ENCODE results near the gene PRAC1.

The PRAC1 gene

GRCh38 chr17:48726916-48727286, 4.6 kb upstream of the PRAC1 start:
- Histone ChIP-seq H3K9ac (ENCODE audit: low read depth, low read length) (no peak overlapping the region), H3K27me3 (ENCODE audit: insufficient read depth, low read length, poor library complexity) (peaks cover 38% of the 10 kb centered on the region), H3K4me3 (ENCODE audit: low read depth in 1 of 2, low read length in 2 of 2) (no peak overlapping the region), H3K27ac (ENCODE audit: low read length) (no peak overlapping the region), H3K4me2 (ENCODE audit: insufficient read depth, low read length) (no peak overlapping the region), H3K4me1 (ENCODE audit: insufficient read depth, low read length) (no peaks in the 10 kb centered on the region), H2AFZ (ENCODE audit: low read depth, low read length) (no peak overlapping the region), H3K79me2 (ENCODE audit: insufficient read depth, low read length) (no peaks in the 10 kb centered on the region), H4K20me1 (ENCODE audit: insufficient read depth, low read length) (no peaks in the 10 kb centered on the region), H3K9me3 (ENCODE audit: insufficient read depth, low read length, severe bottlenecking) (no peaks in the 10 kb centered on the region), H3K36me3 (ENCODE audit: insufficient read depth, low read length) (no peaks in the 10 kb centered on the region)
- TF ChIP-seq EZH2 (IDR thresholded peaks at IDR 0.05; ENCODE audit: borderline replicate concordance, low read depth, low read length, severe bottlenecking) (no peak), CTCF (IDR thresholded peaks at IDR 0.05; ENCODE audit: borderline replicate concordance, extremely low read depth, low read length, poor library complexity, severe bottlenecking) (no peak)
- ATAC-seq (ENCODE audit: insufficient read depth, low read depth) (no peak), DNase-seq (no peak)

- TF ChIP-seq EZH2 (IDR thresholded peaks at IDR 0.05; ENCODE audit: borderline replicate concordance, low read depth, low read length, severe bottlenecking) (no peak), CTCF (IDR thresholded peaks at IDR 0.05; ENCODE audit: borderline replicate concordance, extremely low read depth, low read length, poor library complexity, severe bottlenecking) (no peak)
- Histone ChIP-seq H3K79me2 (ENCODE audit: insufficient read depth, low read length) (no peaks in the 10 kb centered on the region), H3K9ac (ENCODE audit: low read depth, low read length) (no peak overlapping the region), H3K36me3 (ENCODE audit: insufficient read depth, low read length) (no peaks in the 10 kb centered on the region), H3K9me3 (ENCODE audit: insufficient read depth, low read length, severe bottlenecking) (no peaks in the 10 kb centered on the region), H3K4me3 (ENCODE audit: low read depth in 1 of 2, low read length in 2 of 2) (no peak overlapping the region), H3K4me1 (ENCODE audit: insufficient read depth, low read length) (no peaks in the 10 kb centered on the region), H3K27me3 (ENCODE audit: insufficient read depth, low read length, poor library complexity) (peaks cover 38% of the 10 kb centered on the region), H2AFZ (ENCODE audit: low read depth, low read length) (no peak overlapping the region), H3K4me2 (ENCODE audit: insufficient read depth, low read length) (no peak overlapping the region), H3K27ac (ENCODE audit: low read length) (no peak overlapping the region), H4K20me1 (ENCODE audit: insufficient read depth, low read length) (no peaks in the 10 kb centered on the region)
- no peak for ATAC-seq (ENCODE audit: insufficient read depth, low read depth)
- DNase-seq, result no peak
These were observed 4.0 kb upstream of the PRAC1 start for GRCh38 chr17:48726114-48726915.

- H3K27ac ChIP-seq (ENCODE audit: low read length), result no peak overlapping the region
- ATAC-seq (ENCODE audit: insufficient read depth, low read depth) (no peak), DNase-seq (no peak)
- no peak overlapping the region for H3K4me2 ChIP-seq (ENCODE audit: insufficient read depth, low read length)
- no peaks in the 10 kb centered on the region for H3K9me3 ChIP-seq (ENCODE audit: insufficient read depth, low read length, severe bottlenecking)
- H4K20me1 ChIP-seq (ENCODE audit: insufficient read depth, low read length), result no peaks in the 10 kb centered on the region
- no peaks in the 10 kb centered on the region for H3K79me2 ChIP-seq (ENCODE audit: insufficient read depth, low read length)
- H3K4me1 ChIP-seq (ENCODE audit: insufficient read depth, low read length), result no peaks in the 10 kb centered on the region
- H2AFZ ChIP-seq (ENCODE audit: low read depth, low read length), result no peak overlapping the region
- H3K36me3 ChIP-seq (ENCODE audit: insufficient read depth, low read length), result no peaks in the 10 kb centered on the region
- no peak overlapping the region for H3K9ac ChIP-seq (ENCODE audit: low read depth, low read length)
- TF ChIP-seq EZH2 (IDR thresholded peaks at IDR 0.05; ENCODE audit: borderline replicate concordance, low read depth, low read length, severe bottlenecking) (no peak), CTCF (IDR thresholded peaks at IDR 0.05; ENCODE audit: borderline replicate concordance, extremely low read depth, low read length, poor library complexity, severe bottlenecking) (no peak)
- peaks cover 34% of the 10 kb centered on the region for H3K27me3 ChIP-seq (ENCODE audit: insufficient read depth, low read length, poor library complexity)
- H3K4me3 ChIP-seq (ENCODE audit: low read depth in 1 of 2, low read length in 2 of 2), result no peak overlapping the region
These were observed 3.2 kb upstream of the PRAC1 start for GRCh38 chr17:48725288-48726064.
